ENCODE results near the gene PNMA8B.

Gene PNMA8B

GRCh38 chr19:46460055-46460454 lies 35.6 kb downstream of the PNMA8B start:
- DNase-seq, result no peak

- no peak for DNase-seq
These were observed 38.7 kb downstream of the PNMA8B start for GRCh38 chr19:46456930-46457329.

GRCh38 chr19:46454244-46454643 lies 41.4 kb downstream of the PNMA8B start:
- DNase-seq, result no peak

- no peak for DNase-seq
These were observed 42.0 kb downstream of the PNMA8B start for GRCh38 chr19:46453661-46454060.

- no peak for DNase-seq
These were observed 43.5 kb downstream of the PNMA8B start for GRCh38 chr19:46452186-46452585.

- DNase-seq, result peak in 9 of 56 donors; percentile 6 to 58 (median 14)
These were observed 44.3 kb downstream of the PNMA8B start for GRCh38 chr19:46451352-46451751.

GRCh38 chr19:46450737-46451136 lies 44.9 kb downstream of the PNMA8B start:
- no peak for DNase-seq

- no peak for DNase-seq
These were observed 46.4 kb downstream of the PNMA8B start for GRCh38 chr19:46449228-46449627.

- DNase-seq, result no peak
These were observed 47.1 kb downstream of the PNMA8B start for GRCh38 chr19:46448601-46449000.

GRCh38 chr19:46447824-46448223 lies 47.8 kb downstream of the PNMA8B start:
- no peak for DNase-seq

GRCh38 chr19:46447006-46447405 lies 48.7 kb downstream of the PNMA8B start:
- no peak for DNase-seq

GRCh38 chr19:46446021-46446420 lies 49.6 kb downstream of the PNMA8B start:
- no peak for DNase-seq

- no peak for DNase-seq
These were observed 52.7 kb downstream of the PNMA8B start for GRCh38 chr19:46442808-46443450.

GRCh38 chr19:46441866-46442265 lies 53.8 kb downstream of the PNMA8B start:
- DNase-seq, result no peak

Measured in nucleus accumbens (tissue), 56 donors.